Heart left ventricle (tissue), 13 donors: Measurements from ENCODE around the gene SGPL1.

Experiments used
- CTCF ChIP-seq, 12 donors: fragments of 200-600 bp; sonication (generic) in 4 of 12; IDR thresholded peaks; one replicate each; pipeline versions ENCODE4 v1.5.0 to v1.8.0; 2018 to 2022; ENCODE audit warnings: antibody characterized with exemption in 12 of 12, mild to moderate bottlenecking in 5 of 12
- POLR2A ChIP-seq, 2 donors: fragments of 450-650 bp; IDR thresholded peaks; one replicate each; pipeline ENCODE4 v1.6.1; 2017; ENCODE audit warnings: antibody characterized with exemption in 2 of 2, mild to moderate bottlenecking in 2 of 2, moderate library complexity in 2 of 2
- donor health status: ischemic (EF 13 %, LVEDD 7.1; RV severe dilation, severe dysfunction).
- donor health status: DM: no; HTN: yes; CAD: no.
- donor health status: DM: no; HTN: no; CAD: no.
- donor health status: ischemic (EF 25% LVEDD 6.9; RV normal size, moderate dysfunction).
- donor health status: ischemic (EF 25% LVEDD 5.7; RV mildly dilated, moderate dysfunction).
- donor health status: ischemic (EF 35%, LVEDD 5.7; RV mildly dilated, moderate dysfunction).
- donor health status: nonischemic (EF 11% LVEDD 7.7; RV severe dilation, severe dysfunction).
- donor health status: DM: yes; HTN: yes; CAD: no.
- donor health status: PGD.
- donor health status: ischemic (EF 29% LVEDD 5.4; RV normal size, mild dysfunction).
- donor health status: nonischemic (EF 23%, LVEDD 6.1; RV moderate dilation, normal function).

GRCh38 chr10:70913191-70913892 lies 97.6 kb downstream of the SGPL1 start:
- TF ChIP-seq CTCF (IDR thresholded peaks at IDR 0.05) (no peak), POLR2A (IDR thresholded peaks at IDR 0.05) (no peak)
